ENCODE results near the gene EGFL7.

The EGFL7 gene

DNA sequence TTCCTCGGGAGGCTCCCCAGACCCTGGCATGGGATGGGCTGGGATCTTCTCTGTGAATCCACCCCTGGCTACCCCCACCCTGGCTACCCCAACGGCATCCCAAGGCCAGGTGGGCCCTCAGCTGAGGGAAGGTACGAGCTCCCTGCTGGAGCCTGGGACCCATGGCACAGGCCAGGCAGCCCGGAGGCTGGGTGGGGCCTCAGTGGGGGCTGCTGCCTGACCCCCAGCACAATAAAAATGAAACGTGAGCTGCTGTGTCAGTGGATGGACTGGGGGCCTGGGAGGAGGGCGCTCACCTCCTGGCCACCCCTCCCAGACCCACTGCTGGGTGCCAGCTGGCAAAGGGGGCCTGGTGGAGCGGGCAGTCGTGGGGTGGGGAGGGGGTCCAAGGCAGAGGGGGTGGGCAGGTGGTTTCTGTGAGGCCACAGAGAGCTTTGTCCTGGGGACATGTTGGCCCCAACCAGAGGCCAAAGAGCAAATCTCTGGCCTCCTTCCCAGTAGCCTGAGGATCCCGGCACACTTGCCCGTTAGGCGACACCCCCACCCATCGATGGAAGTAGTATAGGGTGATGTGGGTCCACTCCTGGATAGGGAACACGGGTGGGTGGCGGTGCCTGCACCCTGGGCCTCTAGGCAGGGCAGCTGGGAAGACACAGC, 9.8 kb downstream of the EGFL7 start:
- DNase-seq (ENCODE audit: low read depth in 2 of 2): no peak

DNA sequence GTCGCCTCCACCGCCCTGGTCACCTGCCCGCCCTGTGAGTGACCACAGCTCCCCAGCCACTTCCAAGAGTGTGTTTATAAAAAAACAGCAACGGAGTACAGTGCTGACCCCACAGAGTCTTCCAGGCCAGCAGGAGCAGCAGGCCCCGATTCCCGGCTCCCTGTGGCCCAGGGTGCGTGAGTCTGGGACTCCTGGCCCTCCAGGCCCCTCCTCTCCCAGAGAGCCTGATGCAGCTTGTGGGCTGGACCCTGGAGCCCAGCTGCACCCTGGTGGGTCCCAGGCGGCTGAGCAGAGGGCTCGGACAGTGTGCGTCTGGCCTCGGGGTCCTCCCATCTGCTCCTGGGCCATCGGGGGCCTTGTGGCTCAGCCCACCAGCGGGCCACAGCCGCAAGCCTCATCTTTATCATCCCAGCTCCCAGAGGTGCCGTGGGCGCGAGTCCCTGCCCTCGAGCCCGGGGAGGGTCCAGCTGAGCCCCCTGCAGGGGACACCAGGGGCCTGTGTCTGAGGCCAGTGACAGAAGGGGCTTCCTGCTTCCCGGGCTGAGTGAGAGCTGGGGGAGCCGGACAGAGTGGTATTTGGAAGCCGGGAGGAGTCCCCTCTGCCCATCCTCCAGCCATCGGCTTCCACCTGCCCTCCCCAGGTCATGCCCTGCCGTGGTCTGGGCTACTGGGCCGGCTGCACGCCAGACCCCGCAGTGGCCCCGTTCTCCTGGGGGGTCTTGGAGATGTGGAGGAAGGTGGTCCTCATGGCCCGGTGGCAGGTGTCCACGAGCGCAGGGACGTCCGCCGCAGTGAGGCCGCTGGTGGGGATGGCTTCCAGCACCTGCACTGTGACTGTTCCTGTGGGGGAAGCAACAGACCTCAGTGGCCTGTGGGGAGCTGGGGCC, 10.6 kb downstream of the EGFL7 start:
- no peak for DNase-seq (ENCODE audit: low read depth in 2 of 2)

DNA sequence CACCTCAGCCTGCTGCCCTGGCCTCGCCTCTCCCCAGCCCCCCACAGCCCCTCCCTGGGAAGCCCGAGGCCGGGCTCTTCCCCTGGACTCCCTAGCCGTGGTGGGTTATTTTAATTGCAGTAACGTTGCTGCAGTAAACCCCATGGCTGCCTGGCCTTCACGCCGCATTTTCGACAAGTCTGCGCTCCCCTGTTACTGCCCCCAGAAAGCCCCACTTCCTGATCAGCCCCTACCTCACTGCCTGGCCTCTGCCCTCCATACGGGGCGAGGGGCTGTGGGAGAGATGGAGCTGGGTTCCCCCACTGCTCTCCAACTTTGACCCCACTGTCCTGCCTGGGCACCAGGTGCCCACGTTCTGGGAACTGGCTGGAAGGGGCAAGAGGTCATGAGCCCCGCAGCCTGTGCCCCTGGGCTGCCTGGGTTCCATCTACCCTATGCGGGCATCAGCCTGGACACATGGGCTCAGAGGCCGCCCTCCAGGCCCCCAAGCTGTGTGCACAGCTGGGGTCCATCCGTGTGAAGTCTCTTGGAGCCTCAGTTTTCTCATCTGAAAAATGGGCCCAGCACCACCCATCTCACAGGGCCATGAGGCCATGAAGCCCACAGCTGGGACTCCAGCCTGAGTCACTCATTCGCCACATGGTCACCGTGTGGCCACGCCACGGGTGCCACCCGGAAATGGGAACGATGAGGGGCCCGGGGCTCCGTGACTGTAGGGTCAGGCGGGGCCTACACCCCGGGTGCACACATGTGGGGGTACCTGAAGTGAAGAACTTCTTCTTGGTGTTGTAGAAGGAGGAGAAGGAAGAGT, 11.5 kb downstream of the EGFL7 start:
- DNase-seq (ENCODE audit: low read depth in 2 of 2): no peak

DNA sequence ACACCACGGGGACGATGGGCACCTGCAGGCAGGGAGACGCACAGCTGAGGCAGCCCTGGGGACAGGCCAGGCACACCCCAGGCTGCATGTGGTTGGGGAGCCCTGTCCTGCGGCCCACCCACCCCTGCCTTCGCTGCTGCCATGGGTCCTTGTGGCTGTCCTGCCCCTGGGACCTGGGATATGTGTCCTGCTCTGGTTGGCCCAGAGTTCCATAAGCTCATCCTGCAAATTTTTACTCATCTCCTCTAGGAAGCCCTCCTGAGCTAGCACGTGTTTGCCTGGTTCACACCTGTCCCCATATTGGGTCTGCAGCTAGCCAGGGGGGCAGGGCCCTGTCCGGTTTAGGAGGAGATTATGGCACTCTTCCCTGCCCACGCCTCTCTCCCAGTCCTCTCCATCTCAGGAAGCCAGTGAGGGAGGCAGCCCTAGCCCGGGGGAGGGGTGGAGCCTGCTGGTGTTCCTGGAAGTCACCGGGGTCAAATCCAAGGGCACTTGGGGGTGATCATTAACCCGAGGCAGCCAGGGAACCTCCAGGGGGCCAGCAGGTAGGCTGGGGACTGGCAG, 12.2 kb downstream of the EGFL7 start:
- DNase-seq (ENCODE audit: low read depth in 2 of 2): no peak

DNA sequence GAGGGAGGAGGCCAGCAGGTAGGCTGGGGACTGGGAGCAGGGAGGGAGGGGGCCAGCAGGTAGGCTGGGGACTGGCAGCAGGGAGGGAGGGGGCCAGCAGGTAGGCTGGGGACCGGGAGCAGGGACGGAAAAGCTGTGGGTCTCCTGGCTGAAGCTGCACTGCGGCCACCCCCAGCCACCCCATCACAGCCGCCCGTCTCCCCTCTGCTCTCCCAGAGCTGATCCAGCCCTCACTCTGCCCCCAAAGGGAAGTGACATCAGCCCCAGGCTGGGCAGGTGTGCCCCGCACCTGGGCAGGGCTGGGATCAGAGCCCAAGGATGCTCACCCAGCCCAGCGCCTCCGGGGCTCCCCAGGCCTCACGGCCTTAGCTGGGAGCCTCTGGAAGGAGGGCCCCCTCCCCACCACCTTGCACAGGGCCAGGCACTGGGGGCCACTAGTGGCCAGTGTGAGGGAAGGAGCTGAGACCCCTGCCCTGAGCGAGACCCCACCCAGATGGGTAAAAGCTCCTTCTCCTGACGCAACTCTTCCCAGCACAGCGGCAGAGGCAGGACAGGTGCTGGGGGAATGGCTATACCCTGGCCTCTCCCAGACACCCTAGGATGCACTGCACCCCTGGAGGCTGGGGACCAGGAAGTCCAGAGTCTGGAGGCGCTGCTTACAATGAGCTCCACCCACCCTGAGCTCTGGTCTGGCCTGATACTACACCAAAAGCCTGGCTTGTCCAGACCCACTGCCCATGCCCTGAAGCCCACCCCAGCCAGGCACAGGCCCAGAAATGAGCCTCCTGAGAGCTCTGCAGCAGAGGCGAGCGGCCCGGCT, 13.0 kb downstream of the EGFL7 start:
- no peak for DNase-seq (ENCODE audit: low read depth in 2 of 2)

DNA sequence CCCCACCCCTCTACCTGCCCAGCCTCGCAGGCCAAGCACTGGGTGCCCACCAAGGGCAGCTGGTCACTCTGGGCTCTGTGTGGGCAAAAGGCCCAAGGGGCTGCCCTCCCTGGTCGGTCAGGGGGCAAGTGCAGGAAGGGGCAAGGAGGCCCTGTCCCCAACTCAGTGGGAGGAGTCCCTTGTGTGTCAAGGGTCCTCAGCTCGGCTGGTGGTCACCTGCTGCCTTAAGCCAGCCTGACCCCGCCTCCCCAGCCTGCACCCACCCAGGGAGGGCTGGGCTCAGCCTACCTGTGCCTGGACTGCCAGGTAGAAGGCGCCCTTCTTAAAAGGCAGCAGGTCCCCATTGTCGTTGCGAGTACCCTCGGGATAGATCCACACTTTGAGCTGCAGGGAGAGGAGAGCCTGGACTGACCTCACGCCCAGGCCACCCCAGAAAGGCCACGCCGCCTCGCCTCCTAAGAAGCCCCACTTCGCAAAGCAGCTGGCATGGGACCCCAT, 13.6 kb downstream of the EGFL7 start:
- DNase-seq (ENCODE audit: low read depth in 2 of 2): no peak

DNA sequence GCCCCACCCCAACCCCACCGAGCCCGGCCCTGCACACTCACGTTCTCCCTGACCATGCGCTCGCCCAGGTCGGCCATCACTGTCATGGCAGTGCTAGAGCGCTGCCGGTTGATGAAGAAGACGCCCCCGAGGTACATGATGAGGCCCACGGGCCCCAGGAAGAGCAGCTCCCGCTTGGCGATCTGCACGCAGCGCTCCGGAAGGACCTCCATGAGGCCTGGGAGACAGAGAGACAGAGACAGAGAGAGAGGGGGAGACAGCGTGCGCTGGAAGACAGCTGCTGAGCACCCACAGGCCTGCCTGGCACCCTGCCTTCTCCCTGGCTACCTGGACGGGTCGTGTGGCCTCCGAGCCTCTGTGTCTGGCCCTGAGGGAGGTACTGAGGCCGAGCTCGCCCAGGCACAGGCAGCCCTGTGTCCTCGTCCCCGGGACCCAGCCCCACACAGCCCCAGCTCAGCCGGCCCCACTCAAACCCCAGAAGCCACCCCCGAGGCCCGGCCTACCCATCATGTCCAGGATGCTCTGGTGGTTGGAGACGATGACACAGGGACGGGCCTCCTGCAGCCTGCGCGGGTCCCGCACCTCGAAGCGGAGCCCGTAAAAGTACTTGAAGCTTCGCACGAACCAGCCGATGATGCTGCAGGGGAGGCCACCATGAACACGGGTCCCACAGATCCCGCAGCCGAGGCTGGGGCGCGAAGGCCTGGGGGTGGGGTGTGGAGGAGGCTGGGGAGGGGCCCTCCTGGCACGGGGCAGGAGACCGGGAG, 14.4 kb downstream of the EGFL7 start:
- DNase-seq (ENCODE audit: low read depth in 2 of 2): no peak

DNA sequence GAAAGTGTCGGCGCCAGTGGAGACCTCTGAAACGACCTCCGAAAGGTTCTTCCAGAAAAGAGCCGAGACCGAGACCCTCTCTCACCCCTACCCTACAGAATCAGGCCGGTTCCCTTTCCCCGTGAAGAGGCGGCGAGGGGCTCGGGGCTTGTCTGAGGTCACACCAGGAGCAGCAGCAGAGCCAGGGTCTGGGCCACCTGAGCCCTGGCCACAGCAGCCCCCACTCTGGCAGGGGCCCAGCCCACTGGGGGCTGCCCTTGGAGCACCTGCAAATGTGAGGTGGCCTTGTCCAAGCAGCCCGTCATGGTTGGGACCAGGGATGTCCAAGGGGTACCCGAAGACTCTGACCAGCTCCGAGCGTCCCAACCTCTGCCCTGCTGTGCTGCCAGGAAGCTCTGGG, 15.3 kb downstream of the EGFL7 start:
- no peak for DNase-seq (ENCODE audit: low read depth in 2 of 2)

DNA sequence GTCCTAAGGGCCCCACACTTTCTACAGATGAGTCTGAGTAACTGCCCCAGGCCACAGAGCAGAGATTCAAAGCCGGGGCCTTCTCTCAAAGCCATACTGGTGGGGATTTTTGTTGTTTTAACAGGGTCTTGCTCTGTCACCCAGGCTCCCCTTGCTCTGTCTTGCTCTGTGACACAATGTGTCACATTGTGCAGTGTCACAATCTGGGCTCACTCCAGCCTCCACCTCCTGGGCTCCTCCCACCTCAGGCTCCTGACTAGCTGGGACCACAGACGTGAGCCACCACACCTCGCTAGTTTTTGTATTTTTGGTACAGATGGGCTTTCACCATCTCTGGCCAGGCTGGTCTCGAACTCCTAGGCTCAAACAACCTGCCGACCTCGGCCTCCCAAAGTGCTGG, 15.9 kb downstream of the EGFL7 start:
- DNase-seq (ENCODE audit: low read depth in 2 of 2): no peak

DNA sequence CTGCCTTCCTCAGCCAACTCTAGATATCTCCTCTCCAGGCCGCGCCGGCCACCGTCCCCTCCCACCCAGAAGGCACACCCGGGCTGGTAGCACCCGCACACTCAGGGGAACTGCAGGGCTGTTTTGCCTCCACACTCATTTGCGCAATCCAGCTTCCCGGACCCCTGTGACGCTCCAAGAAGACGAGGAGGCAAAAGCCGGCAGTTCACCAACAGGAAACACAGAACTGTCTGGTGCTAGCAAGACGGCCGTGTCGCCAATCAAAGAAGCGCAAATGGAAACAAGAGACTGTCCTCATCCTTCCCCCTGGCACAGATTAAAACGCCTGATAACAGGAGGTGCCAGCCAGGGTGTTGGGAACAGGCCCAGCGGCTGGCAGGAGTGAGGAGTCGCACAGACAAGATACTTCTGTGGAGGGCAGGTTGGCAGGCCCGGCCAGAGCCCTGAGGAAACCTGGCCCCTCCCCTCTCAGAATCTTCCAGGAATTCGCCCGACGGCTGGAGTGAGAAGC, 16.8 kb downstream of the EGFL7 start:
- no peak for DNase-seq (ENCODE audit: low read depth in 2 of 2)

DNA sequence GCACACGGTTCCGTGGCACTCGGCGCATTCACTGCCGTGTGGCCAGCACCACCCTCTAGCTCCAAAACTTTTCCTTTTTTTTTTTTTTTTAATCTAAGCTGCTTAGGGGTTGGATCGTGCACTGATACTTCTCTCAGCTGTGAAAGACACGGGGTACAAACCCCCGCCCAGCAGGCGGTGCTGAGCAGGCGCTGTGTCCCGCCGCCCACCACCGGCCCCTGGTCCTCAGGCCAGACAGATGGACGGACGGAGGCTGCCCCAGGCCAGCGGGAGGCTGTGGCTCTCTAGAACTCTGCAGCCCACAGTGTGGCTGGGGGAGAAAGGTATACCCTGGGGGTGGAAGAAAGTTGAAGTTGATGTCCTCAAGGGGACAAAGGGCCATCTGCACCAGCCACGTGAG, 18.3 kb downstream of the EGFL7 start:
- DNase-seq (ENCODE audit: low read depth in 2 of 2): no peak

DNA sequence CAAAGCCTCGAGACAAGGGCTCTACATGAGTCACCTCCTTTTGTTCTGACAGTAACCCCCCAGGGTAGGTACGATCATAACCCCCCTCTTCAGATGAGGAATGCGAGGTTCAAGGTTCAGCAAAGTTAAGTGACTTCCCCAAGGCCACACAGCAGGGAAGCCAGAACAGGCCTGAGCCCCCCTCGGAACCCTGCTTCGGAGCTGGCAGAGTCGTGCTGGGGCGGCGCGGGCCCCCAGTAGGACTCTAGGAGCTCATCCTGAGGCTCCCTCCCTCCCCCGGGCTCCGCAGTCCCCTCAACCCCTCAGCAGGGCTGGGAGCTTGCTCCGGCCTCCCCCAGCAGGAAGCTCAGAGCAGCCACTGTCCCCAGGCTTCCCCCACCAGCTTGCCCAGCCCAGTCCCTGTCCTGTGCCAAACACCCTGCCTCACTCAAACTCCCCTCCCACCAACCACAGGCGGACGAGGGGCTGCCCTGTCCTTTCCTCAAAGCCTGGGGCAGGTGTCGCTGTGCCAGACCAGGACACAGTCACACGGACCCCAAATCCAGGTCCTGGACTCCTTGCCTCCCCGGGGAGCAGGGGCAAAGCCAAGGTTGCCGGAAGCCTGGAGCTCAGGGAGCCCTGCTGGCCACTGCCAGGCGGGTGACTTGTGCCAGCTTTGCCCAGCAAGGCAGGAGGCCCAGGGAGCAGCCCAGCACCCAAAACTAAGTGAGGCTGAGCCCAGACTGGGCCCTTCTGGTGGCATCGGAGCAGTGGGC, 19.4 kb downstream of the EGFL7 start:
- DNase-seq (ENCODE audit: low read depth in 2 of 2): no peak

DNA sequence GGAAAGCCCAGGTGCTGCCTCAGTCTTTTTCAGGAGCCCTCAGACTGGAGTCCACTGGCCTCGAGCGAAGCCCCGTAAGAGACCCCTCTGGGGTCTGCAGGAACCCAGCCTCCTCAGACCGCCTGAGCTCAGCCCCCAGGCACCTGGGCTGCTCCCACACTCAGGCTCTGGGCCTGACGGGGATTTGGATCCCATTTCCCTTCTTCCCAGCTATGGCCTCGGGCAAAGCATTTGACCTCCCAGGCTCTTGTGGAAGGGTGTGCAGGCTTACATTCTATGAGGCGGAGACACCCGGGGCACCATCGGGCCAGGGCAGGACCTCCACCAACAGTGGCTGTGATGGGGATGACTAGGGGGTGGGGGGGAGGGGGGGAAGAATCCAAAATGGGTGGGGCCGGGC, 20.0 kb downstream of the EGFL7 start:
- no peak for DNase-seq (ENCODE audit: low read depth in 2 of 2)

DNA sequence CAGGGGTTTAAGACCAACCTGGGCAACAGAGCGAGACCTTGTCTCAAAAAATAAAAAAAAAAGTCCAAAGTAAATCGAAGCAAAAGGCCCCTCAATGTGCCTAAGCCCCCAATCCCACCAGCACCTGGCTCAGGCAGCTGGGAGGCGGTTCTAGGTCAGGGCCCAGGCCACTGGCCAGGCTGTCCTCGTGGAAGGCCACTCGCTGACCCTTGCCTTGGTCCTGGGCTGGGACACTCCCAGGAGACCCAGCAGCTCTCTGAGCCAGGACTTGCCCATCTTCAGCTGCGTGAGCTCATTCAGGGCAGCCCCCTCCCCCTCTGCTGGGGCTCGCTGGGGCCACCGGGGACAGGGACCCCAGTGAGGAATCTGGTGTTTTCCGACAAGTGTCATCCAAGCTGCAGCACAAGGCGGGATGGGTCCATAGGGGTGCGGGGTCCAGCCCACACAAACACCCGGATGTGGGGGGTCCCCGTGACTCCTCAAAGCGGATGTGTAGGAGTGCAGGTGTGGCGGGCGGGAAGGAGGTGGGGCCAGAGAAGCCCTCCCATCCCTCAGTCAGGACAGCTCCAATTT, 20.5 kb downstream of the EGFL7 start:
- no peak for DNase-seq (ENCODE audit: low read depth in 2 of 2)

DNA sequence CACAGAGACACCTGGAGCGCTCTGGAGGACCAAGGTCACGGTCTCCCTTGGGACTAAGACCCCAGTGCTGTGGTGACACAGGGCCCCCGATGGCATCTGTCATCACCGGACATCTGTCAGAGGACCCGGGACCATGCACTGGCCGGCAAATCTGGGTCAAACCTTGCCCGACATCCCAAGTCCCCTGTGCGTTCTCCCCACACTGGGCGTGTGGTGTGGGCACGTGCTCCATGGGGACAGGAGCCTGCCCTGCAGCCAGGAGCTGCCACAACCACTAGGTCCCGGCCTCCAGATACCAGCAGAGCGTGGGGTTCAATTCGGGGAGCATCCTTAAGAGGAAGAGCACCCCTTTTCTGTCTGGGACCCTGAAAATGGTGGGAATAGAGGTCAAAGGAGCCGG, 21.0 kb downstream of the EGFL7 start:
- DNase-seq (ENCODE audit: low read depth in 2 of 2): no peak

DNA sequence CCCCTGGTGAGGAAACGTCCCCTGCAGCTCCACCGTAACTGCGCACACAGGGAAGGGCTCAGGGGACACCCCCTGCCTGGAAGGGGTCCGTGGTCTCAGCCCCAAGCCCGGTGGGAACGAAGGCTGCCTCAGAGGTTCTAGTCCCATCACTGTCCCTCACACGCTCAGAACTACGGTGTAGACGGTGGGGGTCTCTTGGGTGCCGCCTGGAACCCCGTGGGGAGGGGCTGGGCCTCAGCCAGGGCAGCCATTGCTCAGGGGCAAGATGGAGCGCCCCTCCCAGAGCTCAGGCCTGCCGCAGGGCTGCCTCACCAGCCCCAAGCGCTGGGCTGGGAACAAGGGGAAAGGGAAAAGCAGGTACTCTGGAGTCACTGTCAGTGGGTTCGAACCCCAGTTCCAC, 21.6 kb downstream of the EGFL7 start:
- DNase-seq (ENCODE audit: low read depth in 2 of 2): no peak

DNA sequence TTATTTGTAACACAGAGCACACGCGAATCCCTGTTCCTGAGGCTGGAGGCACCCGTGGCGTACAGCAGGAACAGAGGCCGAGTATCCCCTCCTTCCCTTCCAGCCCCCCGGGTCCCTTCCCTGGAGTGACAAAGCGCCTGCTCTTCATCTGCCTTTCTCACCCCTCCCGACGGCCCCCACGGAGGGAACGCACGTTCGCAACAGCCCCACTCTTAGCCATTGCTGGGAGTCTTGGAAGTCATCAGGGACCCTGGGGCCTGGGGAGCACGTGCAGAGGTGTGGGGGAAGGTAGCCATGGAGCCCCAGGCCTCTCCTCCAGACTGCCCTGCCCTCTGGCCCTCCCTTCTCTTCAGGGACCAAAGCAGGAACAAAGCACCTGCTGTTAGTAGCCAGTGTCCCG, 22.1 kb downstream of the EGFL7 start:
- no peak for DNase-seq (ENCODE audit: low read depth in 2 of 2)

DNA sequence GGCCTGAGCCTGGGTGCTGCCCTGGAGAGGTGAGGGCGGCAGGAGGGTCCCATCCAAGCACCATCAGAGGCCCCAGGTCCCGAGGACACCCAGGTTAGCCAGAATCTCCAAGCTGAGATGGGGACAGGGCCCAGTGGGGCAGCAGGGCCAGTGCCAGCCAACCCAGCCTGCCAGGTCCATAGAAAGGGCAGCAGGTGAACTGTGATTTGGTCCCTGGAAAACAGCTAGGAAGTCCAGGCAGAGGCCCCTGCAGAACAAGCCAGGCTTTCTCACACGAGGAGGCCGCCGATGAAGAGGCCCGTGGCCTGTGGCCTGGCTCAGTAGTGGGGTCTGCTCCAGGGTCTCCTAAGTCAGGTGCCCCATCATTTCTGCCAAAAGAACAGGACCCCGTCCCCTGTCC, 22.5 kb downstream of the EGFL7 start:
- DNase-seq (ENCODE audit: low read depth in 2 of 2): no peak
